ENCODE results near the gene SLC39A3.

DNA sequence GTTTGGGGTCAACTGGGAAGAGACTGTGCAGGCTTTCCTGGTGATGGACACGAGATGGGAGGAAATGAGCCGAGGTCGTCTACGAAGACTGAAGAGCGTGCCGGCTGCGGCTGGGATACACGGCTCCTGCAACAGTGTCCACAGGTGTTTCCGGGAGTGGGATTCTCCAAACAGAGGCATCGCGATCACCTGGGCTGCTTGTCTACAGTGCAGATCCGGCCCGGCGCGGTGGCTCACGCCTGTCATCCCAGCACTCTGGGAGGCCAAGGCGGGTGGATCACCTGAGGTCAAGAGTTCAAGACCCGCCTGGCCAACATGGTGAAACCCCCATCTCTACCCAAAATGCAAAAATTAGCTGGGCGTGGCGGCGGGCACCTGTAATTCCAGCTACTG is 11.6 kb upstream of the SLC39A3 start:
- TF ChIP-seq EZH2 (IDR thresholded peaks at IDR 0.05; ENCODE audit: low read depth, unreplicated experiment), result no peak
- no peak for TF ChIP-seq STAT1 (IDR thresholded peaks at IDR 0.05; ENCODE audit: unreplicated experiment)
- TF ChIP-seq, protein P1, sequence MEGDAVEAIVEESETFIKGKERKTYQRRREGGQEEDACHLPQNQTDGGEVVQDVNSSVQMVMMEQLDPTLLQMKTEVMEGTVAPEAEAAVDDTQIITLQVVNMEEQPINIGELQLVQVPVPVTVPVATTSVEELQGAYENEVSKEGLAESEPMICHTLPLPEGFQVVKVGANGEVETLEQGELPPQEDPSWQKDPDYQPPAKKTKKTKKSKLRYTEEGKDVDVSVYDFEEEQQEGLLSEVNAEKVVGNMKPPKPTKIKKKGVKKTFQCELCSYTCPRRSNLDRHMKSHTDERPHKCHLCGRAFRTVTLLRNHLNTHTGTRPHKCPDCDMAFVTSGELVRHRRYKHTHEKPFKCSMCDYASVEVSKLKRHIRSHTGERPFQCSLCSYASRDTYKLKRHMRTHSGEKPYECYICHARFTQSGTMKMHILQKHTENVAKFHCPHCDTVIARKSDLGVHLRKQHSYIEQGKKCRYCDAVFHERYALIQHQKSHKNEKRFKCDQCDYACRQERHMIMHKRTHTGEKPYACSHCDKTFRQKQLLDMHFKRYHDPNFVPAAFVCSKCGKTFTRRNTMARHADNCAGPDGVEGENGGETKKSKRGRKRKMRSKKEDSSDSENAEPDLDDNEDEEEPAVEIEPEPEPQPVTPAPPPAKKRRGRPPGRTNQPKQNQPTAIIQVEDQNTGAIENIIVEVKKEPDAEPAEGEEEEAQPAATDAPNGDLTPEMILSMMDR (conservative IDR thresholded peaks at IDR 0.05; ENCODE audit: low read depth in 2 of 2), result no peak
- no peak for TF ChIP-seq ZNF114 (CRISPR knock-in tag; IDR thresholded peaks at IDR 0.05)
- no peak for TF ChIP-seq POLR2AphosphoS5 (IDR thresholded peaks at IDR 0.05; ENCODE audit: low read depth)
- TF ChIP-seq CREB1 (CRISPR knock-in tag; IDR thresholded peaks at IDR 0.05; ENCODE audit: low read depth), result no peak
- TF ChIP-seq, protein P2, sequence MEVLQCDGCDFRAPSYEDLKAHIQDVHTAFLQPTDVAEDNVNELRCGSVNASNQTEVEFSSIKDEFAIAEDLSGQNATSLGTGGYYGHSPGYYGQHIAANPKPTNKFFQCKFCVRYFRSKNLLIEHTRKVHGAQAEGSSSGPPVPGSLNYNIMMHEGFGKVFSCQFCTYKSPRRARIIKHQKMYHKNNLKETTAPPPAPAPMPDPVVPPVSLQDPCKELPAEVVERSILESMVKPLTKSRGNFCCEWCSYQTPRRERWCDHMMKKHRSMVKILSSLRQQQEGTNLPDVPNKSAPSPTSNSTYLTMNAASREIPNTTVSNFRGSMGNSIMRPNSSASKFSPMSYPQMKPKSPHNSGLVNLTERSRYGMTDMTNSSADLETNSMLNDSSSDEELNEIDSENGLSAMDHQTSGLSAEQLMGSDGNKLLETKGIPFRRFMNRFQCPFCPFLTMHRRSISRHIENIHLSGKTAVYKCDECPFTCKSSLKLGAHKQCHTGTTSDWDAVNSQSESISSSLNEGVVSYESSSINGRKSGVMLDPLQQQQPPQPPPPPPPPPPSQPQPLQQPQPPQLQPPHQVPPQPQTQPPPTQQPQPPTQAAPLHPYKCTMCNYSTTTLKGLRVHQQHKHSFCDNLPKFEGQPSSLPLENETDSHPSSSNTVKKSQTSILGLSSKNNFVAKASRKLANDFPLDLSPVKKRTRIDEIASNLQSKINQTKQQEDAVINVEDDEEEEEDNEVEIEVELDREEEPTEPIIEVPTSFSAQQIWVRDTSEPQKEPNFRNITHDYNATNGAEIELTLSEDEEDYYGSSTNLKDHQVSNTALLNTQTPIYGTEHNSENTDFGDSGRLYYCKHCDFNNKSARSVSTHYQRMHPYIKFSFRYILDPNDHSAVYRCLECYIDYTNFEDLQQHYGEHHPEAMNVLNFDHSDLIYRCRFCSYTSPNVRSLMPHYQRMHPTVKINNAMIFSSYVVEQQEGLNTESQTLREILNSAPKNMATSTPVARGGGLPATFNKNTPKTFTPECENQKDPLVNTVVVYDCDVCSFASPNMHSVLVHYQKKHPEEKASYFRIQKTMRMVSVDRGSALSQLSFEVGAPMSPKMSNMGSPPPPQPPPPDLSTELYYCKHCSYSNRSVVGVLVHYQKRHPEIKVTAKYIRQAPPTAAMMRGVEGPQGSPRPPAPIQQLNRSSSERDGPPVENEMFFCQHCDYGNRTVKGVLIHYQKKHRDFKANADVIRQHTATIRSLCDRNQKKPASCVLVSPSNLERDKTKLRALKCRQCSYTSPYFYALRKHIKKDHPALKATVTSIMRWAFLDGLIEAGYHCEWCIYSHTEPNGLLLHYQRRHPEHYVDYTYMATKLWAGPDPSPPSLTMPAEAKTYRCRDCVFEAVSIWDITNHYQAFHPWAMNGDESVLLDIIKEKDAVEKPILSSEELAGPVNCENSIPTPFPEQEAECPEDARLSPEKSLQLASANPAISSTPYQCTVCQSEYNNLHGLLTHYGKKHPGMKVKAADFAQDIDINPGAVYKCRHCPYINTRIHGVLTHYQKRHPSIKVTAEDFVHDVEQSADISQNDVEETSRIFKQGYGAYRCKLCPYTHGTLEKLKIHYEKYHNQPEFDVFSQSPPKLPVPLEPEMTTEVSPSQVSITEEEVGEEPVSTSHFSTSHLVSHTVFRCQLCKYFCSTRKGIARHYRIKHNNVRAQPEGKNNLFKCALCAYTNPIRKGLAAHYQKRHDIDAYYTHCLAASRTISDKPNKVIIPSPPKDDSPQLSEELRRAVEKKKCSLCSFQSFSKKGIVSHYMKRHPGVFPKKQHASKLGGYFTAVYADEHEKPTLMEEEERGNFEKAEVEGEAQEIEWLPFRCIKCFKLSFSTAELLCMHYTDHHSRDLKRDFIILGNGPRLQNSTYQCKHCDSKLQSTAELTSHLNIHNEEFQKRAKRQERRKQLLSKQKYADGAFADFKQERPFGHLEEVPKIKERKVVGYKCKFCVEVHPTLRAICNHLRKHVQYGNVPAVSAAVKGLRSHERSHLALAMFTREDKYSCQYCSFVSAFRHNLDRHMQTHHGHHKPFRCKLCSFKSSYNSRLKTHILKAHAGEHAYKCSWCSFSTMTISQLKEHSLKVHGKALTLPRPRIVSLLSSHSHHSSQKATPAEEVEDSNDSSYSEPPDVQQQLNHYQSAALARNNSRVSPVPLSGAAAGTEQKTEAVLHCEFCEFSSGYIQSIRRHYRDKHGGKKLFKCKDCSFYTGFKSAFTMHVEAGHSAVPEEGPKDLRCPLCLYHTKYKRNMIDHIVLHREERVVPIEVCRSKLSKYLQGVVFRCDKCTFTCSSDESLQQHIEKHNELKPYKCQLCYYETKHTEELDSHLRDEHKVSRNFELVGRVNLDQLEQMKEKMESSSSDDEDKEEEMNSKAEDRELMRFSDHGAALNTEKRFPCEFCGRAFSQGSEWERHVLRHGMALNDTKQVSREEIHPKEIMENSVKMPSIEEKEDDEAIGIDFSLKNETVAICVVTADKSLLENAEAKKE (CRISPR knock-in tag; IDR thresholded peaks at IDR 0.05), result no peak
- no peak for TF ChIP-seq EZH2phosphoT487 (IDR thresholded peaks at IDR 0.05; ENCODE audit: unreplicated experiment)
- TF ChIP-seq, protein P3, sequence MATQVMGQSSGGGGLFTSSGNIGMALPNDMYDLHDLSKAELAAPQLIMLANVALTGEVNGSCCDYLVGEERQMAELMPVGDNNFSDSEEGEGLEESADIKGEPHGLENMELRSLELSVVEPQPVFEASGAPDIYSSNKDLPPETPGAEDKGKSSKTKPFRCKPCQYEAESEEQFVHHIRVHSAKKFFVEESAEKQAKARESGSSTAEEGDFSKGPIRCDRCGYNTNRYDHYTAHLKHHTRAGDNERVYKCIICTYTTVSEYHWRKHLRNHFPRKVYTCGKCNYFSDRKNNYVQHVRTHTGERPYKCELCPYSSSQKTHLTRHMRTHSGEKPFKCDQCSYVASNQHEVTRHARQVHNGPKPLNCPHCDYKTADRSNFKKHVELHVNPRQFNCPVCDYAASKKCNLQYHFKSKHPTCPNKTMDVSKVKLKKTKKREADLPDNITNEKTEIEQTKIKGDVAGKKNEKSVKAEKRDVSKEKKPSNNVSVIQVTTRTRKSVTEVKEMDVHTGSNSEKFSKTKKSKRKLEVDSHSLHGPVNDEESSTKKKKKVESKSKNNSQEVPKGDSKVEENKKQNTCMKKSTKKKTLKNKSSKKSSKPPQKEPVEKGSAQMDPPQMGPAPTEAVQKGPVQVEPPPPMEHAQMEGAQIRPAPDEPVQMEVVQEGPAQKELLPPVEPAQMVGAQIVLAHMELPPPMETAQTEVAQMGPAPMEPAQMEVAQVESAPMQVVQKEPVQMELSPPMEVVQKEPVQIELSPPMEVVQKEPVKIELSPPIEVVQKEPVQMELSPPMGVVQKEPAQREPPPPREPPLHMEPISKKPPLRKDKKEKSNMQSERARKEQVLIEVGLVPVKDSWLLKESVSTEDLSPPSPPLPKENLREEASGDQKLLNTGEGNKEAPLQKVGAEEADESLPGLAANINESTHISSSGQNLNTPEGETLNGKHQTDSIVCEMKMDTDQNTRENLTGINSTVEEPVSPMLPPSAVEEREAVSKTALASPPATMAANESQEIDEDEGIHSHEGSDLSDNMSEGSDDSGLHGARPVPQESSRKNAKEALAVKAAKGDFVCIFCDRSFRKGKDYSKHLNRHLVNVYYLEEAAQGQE (IDR thresholded peaks at IDR 0.05; ENCODE audit: unreplicated experiment), result no peak
- TF ChIP-seq ZNF331 (CRISPR knock-in tag; IDR thresholded peaks at IDR 0.05; ENCODE audit: low read depth), result no peak
- no peak for TF ChIP-seq NANOG (IDR thresholded peaks at IDR 0.05; ENCODE audit: borderline replicate concordance)

Measured in GM23338 (cell line).